ENCODE results near the gene PRKCB.

DNA sequence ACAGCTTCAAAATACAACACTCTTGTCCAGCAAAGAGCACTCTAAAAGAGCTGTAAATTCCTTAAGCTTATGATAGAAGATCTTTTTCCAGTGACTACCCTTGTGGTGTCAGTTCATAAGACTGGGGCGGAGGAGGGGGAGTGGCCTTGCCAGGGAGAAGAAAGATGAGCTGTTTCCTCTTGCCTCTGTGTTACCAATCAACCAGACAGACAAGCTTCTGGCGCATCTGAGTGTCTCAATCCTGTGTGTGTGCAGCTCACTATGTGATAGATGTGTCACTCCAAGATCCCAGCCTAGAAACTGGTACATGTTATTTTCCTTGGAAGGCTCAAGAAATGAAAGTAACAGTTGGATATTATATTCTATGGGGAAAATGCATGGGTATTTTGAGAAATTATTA, 253.0 kb downstream of the PRKCB start:
- TF ChIP-seq, protein P1, sequence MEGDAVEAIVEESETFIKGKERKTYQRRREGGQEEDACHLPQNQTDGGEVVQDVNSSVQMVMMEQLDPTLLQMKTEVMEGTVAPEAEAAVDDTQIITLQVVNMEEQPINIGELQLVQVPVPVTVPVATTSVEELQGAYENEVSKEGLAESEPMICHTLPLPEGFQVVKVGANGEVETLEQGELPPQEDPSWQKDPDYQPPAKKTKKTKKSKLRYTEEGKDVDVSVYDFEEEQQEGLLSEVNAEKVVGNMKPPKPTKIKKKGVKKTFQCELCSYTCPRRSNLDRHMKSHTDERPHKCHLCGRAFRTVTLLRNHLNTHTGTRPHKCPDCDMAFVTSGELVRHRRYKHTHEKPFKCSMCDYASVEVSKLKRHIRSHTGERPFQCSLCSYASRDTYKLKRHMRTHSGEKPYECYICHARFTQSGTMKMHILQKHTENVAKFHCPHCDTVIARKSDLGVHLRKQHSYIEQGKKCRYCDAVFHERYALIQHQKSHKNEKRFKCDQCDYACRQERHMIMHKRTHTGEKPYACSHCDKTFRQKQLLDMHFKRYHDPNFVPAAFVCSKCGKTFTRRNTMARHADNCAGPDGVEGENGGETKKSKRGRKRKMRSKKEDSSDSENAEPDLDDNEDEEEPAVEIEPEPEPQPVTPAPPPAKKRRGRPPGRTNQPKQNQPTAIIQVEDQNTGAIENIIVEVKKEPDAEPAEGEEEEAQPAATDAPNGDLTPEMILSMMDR (conservative IDR thresholded peaks at IDR 0.05; ENCODE audit: low read length) = no peak
- no peak for TF ChIP-seq EZH2phosphoT487 (IDR thresholded peaks at IDR 0.05; ENCODE audit: borderline replicate concordance)
